DMS114 treated with DMSO at 0.1 percent for 48 hours (cell line): ENCODE measurements around the gene UBA7.
A peak's percentile ranks its signal among the peaks of the same experiment; 100 is the strongest.

Experiments used
- DNase-seq: peaks from one replicate; lab custom pipeline; 2025; ENCODE audit not compliant: unreplicated experiment; lab: John Stamatoyannopoulos, UW

The UBA7 gene

DNA sequence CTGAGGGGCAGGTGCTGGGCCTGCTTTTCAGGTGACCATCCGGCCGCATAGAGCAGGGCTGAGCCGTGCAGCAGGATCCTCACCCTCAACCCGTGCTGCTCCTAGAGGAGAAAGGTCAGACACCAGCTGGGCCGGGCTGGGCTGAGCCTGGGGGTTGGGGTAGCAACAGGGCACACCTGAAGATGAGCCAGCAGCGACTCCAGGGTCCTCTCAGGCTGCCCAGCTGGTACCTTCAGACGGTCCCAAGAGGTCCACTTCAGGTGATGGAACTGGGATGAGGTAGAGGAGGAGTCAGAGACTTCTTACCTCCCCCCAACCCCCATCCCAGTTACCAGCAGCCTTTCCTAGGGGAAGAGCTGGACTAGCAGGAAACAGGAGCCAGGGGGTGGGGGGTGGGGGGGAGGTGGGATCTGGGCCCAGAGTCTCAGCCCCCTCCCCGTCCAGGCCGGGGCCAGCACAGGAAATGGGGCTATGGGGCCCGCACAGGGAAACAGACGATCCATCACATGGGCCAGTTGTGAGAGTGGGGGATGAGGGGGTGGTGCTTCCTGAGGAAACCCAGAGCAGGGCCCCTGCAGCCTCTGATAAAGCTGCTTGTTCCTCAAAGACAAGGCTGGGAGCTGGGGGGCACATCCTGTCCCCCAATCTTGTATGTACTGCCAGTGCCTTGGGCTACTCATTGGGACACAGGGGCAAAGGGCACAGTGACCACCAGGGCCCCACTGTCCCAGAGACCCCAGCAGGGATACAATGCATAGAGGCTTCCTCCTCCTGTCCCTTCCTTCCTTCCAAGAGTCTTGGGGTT lies 7.7 kb downstream of the UBA7 start:
- no peak for DNase-seq

DNA sequence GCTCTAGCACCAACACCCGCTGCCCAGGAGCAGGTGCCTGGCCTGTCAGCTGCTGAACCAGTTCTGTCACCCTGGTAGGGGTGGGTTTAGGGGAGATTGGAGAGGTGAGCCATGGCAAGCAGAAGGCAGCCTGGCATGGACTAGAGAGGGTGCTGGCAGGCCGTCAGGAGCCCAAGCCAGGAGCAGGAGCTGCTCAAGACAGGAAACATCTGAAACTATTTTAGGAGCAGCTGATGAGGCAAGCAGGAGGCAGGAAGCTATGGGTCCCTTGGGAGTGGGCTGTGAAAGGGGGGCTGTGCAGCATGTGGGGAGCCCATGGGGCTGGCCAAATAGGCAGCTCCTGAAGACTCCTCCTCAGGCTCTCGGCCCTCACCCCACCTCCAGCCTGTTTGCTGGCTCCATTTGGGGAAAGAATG lies 8.4 kb downstream of the UBA7 start:
- DNase-seq: no peak

- no peak for DNase-seq
These were observed 9.4 kb downstream of the UBA7 start for GRCh38 chr3:49804141-49805041.

DNA sequence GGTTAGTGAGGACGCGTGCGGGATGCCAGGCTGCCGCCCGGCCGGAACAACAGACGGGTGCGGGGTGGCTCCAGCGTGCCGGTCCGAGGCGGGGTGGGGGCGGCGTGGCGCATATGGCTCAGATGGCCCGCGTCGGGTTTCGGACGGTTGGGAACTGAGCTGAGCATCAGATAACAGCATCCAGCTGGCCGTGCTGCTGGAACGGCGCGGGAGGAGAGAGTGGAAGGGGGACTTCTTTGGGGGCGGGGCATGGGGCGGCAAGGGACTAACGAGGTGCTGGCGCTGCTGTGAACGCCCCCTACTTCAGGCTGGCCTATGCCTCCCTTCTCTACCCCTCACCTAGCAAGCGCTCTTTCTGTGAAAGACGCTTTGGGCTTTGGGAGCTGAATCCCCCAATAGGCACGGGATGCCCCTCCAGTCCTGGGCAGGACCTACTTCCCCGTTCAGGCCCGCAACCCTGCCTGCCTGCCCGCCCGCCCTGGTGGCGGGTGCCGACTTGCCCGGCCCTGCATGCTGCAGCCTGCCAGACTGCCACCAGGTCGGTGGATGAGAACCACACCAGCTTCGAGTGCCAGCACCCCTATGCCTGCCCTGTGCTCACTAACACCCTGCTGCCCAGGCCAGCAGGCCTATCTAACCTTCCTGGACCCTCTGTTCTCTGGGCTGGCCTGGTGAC lies 10.2 kb downstream of the UBA7 start:
- DNase-seq: no peak

DNA sequence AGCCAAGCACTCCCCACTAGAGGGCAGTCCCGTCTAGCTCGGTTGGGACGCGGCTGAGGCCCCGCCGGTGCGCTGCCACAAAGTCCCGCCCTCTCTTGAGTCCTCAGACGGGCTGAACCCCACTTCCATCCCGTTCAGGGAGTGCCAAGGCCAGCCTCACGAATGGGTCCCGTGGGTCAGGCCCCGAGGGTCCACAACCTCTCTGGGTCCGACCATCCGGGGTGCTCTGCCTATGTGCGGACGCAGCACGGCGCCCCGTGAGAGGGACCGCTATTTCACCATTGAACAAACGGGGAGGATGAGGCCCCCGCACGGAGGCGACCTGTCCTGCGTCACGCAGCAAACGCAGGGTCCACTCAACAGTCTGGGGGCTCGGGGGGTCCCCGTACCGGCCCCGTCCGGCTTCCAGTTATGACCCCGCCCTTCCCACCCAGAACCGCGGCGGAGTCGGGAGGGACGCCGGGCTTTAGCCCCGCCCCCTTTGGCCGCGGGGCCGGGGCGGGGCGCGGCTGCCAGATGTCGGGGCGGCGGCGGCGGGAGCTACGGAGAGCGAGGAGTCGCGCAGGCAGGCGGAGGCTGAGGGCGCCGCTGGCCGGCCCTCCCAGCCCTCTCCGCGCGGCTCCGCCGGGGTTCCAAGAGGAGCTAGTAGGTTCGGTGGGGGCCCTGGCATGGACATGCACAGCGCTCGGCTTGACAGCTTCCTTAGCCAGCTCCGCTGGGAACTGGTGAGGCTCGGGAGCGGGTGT lies 10.9 kb downstream of the UBA7 start, which contains the start of gene INKA1:
TSS of gene INKA1 (plus strand) at position 543 of the 746 bp plus-strand sequence. CDS start at position 675, 132 bp downstream.
- peak; percentile 54 for DNase-seq

DNA sequence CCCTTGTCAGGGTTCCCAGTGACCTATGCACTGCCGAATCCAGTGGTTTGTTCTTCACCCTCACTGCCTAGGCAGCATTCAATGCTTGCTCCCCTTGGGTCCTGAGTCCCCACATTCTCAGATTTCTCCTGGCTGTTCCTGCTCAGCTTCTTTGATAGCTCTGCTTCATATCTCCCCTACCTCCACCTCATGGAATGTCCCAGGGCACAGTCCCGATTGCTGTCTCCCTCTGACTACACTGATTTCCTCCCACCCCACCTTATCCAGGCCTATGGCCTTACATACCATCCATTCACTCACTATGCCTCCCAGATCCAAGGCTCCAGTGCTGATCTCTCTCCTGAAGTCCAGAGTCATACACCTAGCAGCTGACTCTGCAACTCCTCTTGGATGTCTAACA lies 12.6 kb downstream of the UBA7 start:
- no peak for DNase-seq

- DNase-seq: no peak
These were observed 14.0 kb downstream of the UBA7 start, which contains the start of gene CDHR4 for GRCh38 chr3:49799761-49800160. TSS of gene CDHR4 (minus strand) at chr3:49799873. CDS start at chr3:49799812, 61 bp downstream.

GRCh38 chr3:49799105-49799504 lies 14.6 kb downstream of the UBA7 start:
- no peak for DNase-seq

DNA sequence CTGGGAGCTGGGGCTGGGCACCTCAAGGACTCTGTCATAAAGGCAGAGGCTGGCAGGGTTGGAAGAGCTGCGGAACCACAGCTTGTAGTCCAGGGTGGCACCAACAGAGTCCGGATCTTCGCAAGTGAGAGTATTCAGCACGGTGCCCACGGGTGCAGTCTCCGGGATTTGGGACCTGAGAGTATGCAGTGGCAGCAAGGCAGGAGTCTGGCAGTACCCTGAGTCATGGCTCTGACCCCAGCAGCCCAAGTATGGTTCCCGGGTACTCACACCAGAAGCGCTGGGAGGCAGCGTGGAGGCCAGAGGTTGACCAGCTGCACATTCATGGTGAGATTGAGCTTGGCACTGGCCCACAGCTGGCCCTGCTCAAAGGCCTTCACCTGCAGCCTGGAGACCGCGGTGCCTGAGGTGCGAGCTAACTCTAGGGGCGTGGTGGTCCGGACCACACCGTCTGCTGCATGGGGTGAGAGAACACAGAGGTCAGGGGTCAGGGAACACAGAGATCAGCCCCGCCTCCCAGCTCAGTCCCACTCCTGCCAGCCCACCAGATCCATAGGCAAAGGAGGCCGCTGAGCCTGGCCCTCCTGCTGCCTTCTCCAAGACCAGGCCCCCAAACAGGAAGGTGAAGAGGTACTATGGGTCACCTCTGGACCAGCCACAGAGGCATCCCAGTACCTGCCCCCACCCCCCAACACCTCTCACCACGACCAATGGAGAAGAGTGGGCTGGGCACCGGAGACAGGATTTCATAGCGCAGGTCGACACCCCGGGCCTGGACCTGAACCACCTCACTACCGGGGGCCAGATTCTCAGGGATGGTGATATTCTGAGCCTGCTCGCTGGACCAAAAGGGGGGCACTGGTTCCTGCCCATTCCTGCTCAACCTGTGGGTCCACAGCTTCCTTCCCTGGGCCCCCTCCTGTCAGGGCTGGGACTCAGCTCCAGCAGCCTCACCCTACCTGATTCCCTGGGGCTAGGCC lies 18.5 kb downstream of the UBA7 start:
- DNase-seq: no peak

GRCh38 chr3:49794431-49794830 lies 19.3 kb downstream of the UBA7 start:
- no peak for DNase-seq

GRCh38 chr3:49793486-49794085 lies 20.2 kb downstream of the UBA7 start:
- no peak for DNase-seq

GRCh38 chr3:49792371-49793150 lies 21.2 kb downstream of the UBA7 start:
- no peak for DNase-seq

DNA sequence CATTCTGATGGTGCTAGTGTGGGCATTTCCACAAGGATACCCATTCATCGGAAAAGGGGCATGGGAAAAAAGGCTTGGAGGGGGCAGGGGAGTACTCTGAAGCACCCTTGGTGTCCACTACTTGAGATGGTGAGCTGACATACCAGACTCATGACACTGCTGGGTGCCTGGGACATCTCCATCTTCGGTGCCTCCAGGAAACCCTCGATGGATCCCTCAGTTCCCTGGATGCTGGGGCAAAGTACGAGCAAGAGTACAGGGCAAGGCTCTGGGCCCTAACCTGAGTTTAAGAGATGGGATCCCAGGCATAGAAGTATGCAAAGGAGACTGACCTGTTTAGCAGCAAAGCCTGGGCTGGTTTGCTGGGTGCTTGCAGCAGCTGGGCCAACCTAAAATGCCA lies 22.2 kb downstream of the UBA7 start:
- DNase-seq: no peak

GRCh38 chr3:49790626-49791411 lies 22.9 kb downstream of the UBA7 start:
- no peak for DNase-seq

DNA sequence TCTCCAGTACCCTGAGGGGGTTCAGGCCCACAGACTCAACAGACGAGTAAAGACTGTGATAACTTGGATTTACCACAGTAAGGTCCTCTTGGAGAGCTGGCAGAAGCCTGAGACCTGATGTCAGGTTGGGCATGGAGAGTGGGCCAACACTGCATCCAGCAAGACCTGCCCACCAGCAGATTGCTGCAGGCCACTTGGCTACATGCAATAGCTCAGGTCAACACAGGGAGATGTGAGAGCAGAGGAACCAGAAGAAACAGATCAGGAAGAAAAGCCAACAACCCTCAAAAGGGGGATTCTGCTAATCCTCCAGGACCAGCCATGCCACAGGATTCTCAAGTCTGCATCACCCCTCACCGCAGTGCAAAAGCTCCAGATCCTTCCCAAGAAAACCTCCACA lies 25.7 kb downstream of the UBA7 start:
- no peak for DNase-seq

GRCh38 chr3:49787536-49787935 lies 26.2 kb downstream of the UBA7 start:
- DNase-seq: no peak

- DNase-seq: no peak
These were observed 26.6 kb downstream of the UBA7 start for GRCh38 chr3:49787182-49787464.
